Measurements from ENCODE around the gene HTT. TPM values are rescaled to one million over a fixed set of nuclear protein-coding genes. Genes with fewer than 3 reads are reported as not detected.

Gene HTT
- total RNA-seq, 4 donors from 2014 or later = 37.6 to 78.7 (median 56.3) TPM

GRCh38 chr4:3257103-3257555 is 182.6 kb downstream of the HTT start:
- TF ChIP-seq, protein P1, sequence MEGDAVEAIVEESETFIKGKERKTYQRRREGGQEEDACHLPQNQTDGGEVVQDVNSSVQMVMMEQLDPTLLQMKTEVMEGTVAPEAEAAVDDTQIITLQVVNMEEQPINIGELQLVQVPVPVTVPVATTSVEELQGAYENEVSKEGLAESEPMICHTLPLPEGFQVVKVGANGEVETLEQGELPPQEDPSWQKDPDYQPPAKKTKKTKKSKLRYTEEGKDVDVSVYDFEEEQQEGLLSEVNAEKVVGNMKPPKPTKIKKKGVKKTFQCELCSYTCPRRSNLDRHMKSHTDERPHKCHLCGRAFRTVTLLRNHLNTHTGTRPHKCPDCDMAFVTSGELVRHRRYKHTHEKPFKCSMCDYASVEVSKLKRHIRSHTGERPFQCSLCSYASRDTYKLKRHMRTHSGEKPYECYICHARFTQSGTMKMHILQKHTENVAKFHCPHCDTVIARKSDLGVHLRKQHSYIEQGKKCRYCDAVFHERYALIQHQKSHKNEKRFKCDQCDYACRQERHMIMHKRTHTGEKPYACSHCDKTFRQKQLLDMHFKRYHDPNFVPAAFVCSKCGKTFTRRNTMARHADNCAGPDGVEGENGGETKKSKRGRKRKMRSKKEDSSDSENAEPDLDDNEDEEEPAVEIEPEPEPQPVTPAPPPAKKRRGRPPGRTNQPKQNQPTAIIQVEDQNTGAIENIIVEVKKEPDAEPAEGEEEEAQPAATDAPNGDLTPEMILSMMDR (IDR thresholded peaks at IDR 0.05) = no peak
- DNase-seq (ENCODE audit: low spot score) = peak; percentile 8
- ATAC-seq (ENCODE audit: low FRiP score) = no peak

DNA sequence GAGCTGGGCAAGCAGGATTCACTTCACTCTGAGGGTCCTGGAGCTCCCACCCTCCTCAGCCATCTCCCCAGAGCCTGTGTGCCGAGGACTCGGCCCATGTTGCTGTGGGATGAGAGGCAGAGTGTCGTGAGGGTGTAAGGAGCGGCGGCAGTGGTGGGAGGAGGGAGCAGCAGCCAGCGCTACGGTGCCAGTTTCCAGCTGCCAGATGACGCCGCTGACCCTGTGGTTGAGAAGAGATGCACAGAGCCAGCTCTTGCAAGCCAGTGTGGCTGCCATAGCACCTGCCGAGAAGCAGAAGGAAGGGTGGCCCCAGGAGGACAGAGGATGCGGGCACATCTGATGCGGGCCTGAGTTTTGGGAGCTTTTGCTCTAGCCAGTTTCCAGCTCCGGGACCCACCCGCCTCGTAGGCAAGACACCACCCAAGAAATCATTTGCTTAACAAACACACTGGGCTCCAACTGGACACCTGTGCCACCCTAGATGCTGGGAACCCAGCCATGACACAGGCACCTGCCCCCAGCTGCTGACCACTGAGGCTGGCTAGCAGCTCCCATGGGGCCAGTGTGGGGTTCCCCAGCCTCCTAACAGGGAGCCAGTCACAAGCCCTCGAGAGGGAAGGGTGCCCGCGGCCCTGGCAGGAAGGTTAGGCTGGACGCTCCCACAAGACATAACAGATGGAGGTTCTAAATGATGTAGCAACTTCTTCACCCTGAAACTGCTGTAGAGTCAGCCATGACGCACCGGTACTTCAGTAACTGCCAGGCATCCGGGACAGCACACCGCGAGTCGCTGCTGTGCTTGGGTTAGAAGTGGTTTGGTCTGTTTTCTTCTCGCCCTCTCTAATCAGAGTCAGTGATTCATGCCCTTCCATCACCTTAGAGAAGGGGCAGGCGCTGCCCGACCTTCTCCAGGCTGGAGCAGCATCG is 183.3 kb downstream of the HTT start:
- TF ChIP-seq, protein P1 (IDR thresholded peaks at IDR 0.05) = no peak
- DNase-seq (ENCODE audit: low spot score) (peak; percentile 18), ATAC-seq (ENCODE audit: low FRiP score) (no peak)

DNA sequence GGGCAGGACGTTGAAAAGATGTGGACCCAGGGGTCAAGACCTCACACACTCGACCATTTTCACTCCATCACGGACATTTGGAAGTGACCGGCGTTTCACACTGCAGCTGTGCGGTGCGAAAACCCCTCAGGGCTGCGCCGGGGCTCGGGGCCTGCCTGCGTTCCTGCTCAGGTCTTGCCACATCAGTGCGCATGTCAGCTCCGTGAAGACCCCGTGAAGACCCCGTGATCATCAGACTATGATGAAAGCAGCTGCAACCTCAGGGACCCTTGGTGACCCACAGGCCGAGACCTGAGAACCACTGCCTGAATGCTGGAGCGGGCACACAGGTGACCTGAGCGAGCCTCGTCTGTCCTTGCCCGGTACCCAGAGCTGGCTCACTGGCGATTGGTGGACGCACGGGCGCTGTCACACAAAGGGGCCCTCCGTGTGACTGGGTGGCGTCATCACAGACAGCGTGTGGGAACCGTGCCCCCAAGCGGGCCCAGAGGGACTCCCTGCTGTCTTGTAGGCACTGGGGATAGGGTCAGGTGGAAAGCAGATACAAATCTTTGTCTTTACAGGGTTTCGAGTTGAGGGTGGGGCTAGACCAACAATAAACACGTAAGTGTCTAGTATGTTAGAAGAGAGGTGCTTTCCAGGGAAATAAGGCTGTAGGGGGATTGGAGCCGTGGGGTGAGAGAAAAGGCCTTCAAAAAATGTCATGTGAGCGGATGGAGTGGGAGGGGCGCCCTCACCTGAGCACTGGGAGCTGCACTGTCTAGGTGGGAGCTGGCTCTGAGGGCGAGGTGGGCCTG is 187.1 kb downstream of the HTT start:
- DNase-seq (ENCODE audit: low spot score) (peak; percentile 14), ATAC-seq (ENCODE audit: low FRiP score) (no peak)
- TF ChIP-seq, protein P1 (IDR thresholded peaks at IDR 0.05) = no peak

DNA sequence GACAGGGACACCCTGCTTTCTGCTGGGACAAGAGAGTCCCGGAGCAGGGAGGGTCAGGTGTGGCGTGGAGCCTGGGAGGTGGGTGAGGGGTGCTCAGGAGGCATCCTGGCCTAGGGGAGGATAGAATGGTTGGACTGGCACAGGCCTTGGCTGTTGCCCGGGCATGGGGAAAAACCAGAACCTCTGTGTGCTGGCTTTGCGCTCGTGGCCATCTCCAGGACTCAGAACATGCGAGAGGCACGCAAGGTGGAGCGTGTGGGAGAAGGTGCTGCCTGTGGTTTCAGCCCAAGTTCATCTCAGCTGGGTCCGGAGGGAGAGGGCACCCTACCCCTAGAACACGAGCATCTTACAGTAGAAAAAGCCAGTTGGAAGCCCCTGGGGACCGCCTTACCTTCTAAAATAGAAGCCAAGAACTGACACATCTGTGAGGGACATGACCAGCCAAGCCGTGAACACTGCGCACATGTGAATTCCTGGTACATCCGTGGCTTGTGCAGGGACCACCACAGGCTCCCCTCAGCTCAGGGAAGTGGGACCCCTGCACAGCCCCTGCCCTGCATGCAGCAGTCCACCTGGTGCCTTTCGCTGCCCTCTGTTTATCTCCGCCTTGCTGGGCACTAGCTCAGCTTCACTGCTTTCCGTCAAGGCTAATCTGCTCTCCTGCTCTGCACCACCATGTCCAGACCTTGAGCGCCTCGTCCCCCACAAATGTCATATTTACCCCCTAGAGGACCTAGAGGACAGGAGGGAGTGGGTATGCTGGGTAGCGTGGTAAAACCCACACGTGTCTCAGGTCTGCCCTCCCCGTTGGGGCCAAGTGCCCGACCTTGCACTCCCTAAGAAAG is 187.9 kb downstream of the HTT start:
- TF ChIP-seq, protein P1 (IDR thresholded peaks at IDR 0.05) = no peak
- ATAC-seq (ENCODE audit: low FRiP score) (no peak), DNase-seq (ENCODE audit: low spot score) (peak; percentile 20)

DNA sequence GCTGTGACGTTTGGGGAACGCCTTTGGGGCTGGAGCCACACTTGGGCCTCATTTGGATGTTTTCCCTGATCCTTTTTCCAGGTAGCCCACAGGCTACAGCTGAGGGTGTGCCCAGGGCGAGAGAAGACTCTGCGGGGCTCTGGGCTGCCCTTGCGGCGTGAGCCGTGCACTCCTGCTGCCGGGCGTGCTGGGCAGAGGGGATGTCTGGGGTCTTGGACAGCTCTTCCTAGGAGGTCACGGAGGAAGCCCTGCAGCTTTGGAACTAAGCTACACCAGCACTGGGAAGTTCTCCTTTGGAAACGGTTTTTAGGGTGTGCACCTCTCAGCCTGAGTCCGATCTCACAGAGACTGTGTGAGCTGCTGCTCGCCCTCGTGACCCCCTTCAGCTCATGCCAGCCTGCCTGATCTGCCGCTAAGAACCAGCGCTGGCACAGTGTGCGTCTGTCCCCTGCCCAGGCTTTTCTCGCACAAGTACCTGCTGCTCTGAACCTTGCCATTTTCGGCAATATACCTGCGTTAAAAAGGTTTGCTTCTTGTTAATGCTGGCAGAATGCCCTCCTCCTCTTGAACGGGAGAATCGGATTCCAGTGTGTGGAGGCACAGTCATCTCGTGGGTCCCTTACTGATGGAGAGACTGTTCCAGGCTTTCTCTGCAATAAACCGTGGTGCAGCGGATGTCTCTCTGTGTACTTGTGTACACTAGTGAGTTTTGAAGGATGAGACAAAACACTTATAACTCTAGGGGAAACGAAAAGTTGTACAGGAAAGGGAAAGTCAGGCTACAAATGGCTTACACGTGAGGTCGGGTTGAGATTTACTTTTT is 188.8 kb downstream of the HTT start:
- TF ChIP-seq, protein P1 (IDR thresholded peaks at IDR 0.05) = no peak
- DNase-seq (ENCODE audit: low spot score) (no peak), ATAC-seq (ENCODE audit: low FRiP score) (no peak)

- DNase-seq (ENCODE audit: low spot score) (no peak), ATAC-seq (ENCODE audit: low FRiP score) (no peak)
- TF ChIP-seq, protein P1 (IDR thresholded peaks at IDR 0.05) = no peak
These were observed 189.4 kb downstream of the HTT start for GRCh38 chr4:3263876-3264193.

Measured in omental fat pad (tissue), 4 donors.